ENCODE results near the gene NME7.

GRCh38 chr1:169236143-169236542 lies 131.5 kb downstream of the NME7 start:
- TF ChIP-seq, protein P1, sequence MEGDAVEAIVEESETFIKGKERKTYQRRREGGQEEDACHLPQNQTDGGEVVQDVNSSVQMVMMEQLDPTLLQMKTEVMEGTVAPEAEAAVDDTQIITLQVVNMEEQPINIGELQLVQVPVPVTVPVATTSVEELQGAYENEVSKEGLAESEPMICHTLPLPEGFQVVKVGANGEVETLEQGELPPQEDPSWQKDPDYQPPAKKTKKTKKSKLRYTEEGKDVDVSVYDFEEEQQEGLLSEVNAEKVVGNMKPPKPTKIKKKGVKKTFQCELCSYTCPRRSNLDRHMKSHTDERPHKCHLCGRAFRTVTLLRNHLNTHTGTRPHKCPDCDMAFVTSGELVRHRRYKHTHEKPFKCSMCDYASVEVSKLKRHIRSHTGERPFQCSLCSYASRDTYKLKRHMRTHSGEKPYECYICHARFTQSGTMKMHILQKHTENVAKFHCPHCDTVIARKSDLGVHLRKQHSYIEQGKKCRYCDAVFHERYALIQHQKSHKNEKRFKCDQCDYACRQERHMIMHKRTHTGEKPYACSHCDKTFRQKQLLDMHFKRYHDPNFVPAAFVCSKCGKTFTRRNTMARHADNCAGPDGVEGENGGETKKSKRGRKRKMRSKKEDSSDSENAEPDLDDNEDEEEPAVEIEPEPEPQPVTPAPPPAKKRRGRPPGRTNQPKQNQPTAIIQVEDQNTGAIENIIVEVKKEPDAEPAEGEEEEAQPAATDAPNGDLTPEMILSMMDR (IDR thresholded peaks at IDR 0.05) = no peak
- TF ChIP-seq POLR2AphosphoS5 (IDR thresholded peaks at IDR 0.05) = no peak
